22Rv1 (cell line): ENCODE measurements around the gene TRIM15.

Experiments
- ZFX ChIP-seq: fragments of 450-650 bp; IDR thresholded peaks from 2 replicates; pipeline ENCODE4 v1.6.1; 2017; ENCODE audit warnings: antibody characterized with exemption, borderline replicate concordance
- TF ChIP-seq, protein P1 (sequence below): fragments of 450-650 bp; IDR thresholded peaks from 2 replicates; pipeline ENCODE4 v1.5.1; 2017; ENCODE audit warnings: mild to moderate bottlenecking

- TF ChIP-seq, protein P1, sequence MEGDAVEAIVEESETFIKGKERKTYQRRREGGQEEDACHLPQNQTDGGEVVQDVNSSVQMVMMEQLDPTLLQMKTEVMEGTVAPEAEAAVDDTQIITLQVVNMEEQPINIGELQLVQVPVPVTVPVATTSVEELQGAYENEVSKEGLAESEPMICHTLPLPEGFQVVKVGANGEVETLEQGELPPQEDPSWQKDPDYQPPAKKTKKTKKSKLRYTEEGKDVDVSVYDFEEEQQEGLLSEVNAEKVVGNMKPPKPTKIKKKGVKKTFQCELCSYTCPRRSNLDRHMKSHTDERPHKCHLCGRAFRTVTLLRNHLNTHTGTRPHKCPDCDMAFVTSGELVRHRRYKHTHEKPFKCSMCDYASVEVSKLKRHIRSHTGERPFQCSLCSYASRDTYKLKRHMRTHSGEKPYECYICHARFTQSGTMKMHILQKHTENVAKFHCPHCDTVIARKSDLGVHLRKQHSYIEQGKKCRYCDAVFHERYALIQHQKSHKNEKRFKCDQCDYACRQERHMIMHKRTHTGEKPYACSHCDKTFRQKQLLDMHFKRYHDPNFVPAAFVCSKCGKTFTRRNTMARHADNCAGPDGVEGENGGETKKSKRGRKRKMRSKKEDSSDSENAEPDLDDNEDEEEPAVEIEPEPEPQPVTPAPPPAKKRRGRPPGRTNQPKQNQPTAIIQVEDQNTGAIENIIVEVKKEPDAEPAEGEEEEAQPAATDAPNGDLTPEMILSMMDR = no peak
- TF ChIP-seq ZFX = no peak
Observed at GRCh38 chr6:30202366-30202765, 39.0 kb downstream of the TRIM15 start.
